Activated gamma-delta T cell (primary cell): ENCODE measurements around the gene NEAT1.

Experiments
- DNase-seq: peaks from one replicate; lab custom pipeline; 2025; lab: John Stamatoyannopoulos, UW

NEAT1 gene

DNA sequence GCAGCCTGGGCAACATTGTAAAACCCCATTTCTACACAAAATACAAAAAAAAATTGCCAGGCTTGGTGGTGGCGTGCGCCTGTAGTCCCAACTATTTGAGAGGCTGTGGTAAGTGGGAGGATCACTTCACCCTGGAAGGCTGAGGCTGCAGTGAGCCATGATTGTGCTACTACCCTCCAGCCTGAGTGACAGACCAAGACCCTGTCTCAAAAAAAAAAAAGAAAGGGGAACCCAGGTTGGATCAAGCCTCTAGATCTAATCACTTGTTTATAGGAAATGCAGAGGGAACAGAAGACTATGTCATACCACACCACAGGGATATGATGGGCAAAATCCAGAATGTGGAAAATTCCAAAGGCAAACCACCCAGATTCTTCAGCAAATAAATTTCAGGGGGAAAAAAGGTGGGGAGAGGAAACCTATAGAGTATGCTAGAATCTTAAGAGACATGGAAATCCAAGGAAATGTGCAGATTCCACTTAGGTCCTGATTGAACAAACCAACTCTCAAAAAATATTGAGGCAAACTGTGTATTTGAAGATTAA, 59.8 kb downstream of the NEAT1 start:
- no peak for DNase-seq

GRCh38 chr11:65485920-65486219, 63.3 kb downstream of the NEAT1 start:
- no peak for DNase-seq

DNA sequence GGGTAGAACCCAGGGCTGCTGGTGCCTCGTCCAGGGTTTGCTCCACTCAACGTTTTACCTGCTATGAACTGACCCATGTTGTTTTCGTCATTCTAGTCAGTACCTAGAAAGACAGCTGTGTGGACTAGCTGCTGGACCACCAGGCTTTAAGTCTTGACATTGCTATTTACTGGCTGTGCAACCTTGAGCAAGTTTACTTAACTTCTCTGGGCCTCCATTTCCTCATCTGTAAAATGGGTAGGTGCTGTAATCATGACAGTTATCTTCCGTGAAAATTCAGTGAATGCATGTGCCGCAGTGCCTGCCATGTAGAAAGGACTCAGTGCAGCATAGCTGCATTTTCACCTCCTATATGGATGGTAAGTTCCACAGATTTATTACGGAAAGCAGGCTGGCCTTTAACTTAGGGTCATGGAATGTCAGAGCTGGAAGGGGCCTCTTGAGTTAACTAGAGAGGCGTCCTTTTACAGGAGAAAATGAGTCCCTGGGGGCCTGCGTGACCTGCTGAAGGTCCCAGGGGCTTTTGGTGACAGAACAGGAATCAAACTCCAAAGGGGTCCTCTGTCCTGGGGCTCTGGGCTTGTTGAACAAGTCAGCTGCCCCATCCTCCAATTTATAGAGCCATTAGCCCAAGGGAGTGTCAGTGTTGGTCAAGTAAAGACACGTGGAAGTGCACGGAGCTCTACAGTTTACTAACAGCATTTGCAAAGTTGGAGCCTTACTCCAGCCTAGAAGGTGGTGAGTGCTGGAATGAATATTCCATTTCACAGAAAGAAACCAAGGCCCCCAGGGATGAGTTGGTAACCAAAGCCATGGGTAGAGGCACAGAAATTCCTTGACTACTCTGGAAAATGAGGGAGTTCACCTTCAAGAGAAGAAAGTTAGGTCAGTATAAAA, 64.2 kb downstream of the NEAT1 start:
- no peak for DNase-seq

DNA sequence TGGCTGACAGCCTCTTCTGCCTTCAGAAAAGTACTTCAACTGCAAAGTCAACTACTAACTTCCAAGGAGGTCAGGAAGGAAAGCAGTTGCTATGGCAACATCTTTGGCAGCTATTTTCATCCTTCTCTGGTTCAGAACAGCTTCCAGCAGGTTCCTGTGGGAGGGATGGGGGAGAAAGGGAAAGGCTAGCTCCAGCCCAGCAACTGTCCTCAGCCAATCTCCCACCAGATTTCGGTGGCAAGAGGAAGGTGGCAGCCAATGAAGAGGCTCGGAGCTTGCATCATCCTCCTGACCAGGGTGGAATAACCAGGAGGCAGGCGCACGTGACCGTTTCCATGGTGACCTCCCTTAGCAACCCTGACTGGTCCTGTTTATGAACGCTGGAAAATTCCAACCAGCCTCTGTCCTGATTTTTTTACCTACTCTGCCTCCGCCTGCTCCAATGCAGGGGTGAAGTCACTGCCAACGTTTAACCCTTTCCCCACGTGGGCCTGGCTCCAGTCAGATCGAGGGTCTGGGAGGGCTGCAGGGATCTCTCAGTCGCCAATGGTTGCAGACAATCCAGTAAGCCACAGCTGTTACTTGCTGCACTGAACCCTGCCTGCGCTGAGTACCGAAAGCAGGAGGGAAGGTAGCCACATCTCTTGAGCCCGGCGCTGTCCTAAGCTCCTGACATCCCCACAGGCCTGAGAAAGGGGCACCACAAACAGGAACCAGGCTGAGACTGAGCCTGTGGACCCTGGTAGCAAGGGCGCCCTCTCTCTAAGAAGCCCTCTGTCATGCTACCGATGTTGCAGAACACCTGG, 65.1 kb downstream of the NEAT1 start:
- DNase-seq: no peak

GRCh38 chr11:65488273-65489034, 65.9 kb downstream of the NEAT1 start:
- no peak for DNase-seq

GRCh38 chr11:65489035-65489705, 66.6 kb downstream of the NEAT1 start:
- DNase-seq: no peak

- DNase-seq: no peak
Observed at GRCh38 chr11:65489706-65490320, 67.2 kb downstream of the NEAT1 start.

- no peak for DNase-seq
Observed at GRCh38 chr11:65491163-65491465, 68.5 kb downstream of the NEAT1 start.

DNA sequence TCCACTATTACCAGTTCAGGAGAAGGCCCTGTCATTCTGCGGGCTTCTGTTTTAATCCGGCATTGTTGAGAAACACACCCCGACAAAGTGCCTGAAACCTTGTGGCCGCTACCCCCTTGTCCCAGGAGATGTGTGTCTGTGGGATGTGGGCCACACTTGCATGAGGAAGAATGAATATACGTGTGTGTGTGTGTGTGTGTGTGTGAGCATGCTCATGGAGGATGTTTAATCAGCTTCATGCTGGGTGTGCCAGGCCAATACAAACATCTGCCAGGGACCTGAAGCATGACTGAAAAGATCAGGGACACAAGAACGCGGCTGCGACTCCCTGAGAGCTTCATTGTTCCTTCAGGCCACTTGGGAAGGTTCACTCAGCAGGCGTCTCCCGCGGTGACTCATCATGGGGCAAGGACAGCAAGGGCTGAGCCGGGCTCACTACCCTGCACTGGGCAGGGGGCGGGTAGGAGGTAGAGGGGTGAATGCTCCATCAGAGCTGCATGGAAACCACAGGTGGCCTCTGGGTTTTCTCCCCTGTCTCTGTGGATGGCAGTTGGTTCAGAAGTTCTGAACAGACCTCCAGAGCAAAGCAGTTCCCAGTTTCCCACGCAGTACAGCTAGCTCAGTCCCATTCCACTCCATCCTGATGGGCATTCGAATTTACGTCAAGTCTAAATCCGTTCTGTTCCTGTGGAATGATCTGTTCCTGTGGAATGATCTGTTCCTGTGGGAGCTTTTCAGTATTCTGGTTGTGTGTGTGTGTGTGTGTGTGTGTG, 69.2 kb downstream of the NEAT1 start:
- no peak for DNase-seq

- no peak for DNase-seq
Observed at GRCh38 chr11:65492387-65492636, 69.7 kb downstream of the NEAT1 start.

- no peak for DNase-seq
Observed at GRCh38 chr11:65492637-65493366, 70.2 kb downstream of the NEAT1 start.

GRCh38 chr11:65493367-65494176, 71.0 kb downstream of the NEAT1 start:
- DNase-seq: no peak
